K562 (cell line): ENCODE measurements around the gene FEV. TPM values are rescaled to one million over a fixed set of nuclear protein-coding genes. Genes with fewer than 3 reads are reported as not detected.
A peak's percentile ranks its signal among the peaks of the same experiment; 100 is the strongest.

Source experiments
- ATF1 ChIP-seq, 2 experiments: fragments of 450-650 bp in 1 of 2; IDR thresholded peaks; 2 replicates each; pipeline ENCODE4 v1.6.1; 2016; ENCODE audit warnings: missing compliant biosample characterization in 1 of 2, missing genetic modification characterization in 1 of 2
- ATF2 ChIP-seq: sonication (generic); formaldehyde crosslinking; IDR thresholded peaks from 2 replicates; pipeline ENCODE4 v1.8.1; 2022; ENCODE audit warnings: missing genetic modification reagents
- CBFB ChIP-seq: sonication (generic); formaldehyde crosslinking; IDR thresholded peaks from 2 replicates; pipeline ENCODE4 v1.4.0; 2020; ENCODE audit warnings: mild to moderate bottlenecking, missing genetic modification reagents
- CHD1 ChIP-seq: fragments of 200-600 bp; sonication (generic); IDR thresholded peaks from one replicate; pipeline ENCODE4 v1.6.1; 2012; ENCODE audit warnings: mild to moderate bottlenecking, moderate library complexity, low read length, inconsistent platforms
- CTBP1 ChIP-seq: fragments of 450-650 bp; IDR thresholded peaks from 2 replicates; pipeline ENCODE4 v1.6.1; 2016; ENCODE audit warnings: borderline replicate concordance
- CXXC5 ChIP-seq: fragments of 250-450 bp; sonication (Bioruptor Pico); IDR thresholded peaks from 2 replicates; pipeline ENCODE4 v1.8.0; 2022; ENCODE audit warnings: inconsistent platforms, mild to moderate bottlenecking, moderate library complexity
- E2F5 ChIP-seq: sonication (generic); formaldehyde crosslinking; IDR thresholded peaks from 2 replicates; pipeline ENCODE4 v1.8.0; 2022; ENCODE audit warnings: mild to moderate bottlenecking, missing genetic modification reagents
- E2F6 ChIP-seq, 2 experiments: IDR thresholded peaks; 2 replicates each; pipeline ENCODE4 v1.6.1; 2011; ENCODE audit warnings: borderline replicate concordance in 1 of 2, control low read depth in 1 of 2, low read depth in 1 of 2, low read length in 1 of 2, mild to moderate bottlenecking in 1 of 2, mixed read lengths in 1 of 2, moderate library complexity in 1 of 2; ENCODE audit not compliant: insufficient read depth in 1 of 2, insufficient read length in 1 of 2, poor library complexity in 1 of 2, severe bottlenecking in 1 of 2; ENCODE audit errors: extremely low read depth in 1 of 2
- FOXM1 ChIP-seq, 2 experiments: fragments of 450-650 bp in 1 of 2; sonication (generic) in 1 of 2; formaldehyde crosslinking in 1 of 2; IDR thresholded peaks; 2 replicates each; pipeline versions ENCODE4 v1.6.1 to v1.9.0; 2017 to 2022; ENCODE audit warnings: low read depth in 2 of 2, mild to moderate bottlenecking in 2 of 2, missing genetic modification reagents in 1 of 2, moderate library complexity in 1 of 2
- HES1 ChIP-seq: fragments of 450-650 bp; IDR thresholded peaks from 2 replicates; pipeline ENCODE4 v1.6.1; 2016; ENCODE audit warnings: low read depth, mild to moderate bottlenecking, moderate library complexity
- MAZ ChIP-seq, 2 experiments: fragments of 450-650 bp in 1 of 2; sonication (generic) in 1 of 2; formaldehyde crosslinking; IDR thresholded peaks in 1 of 2; conservative IDR thresholded peaks in 1 of 2; 2 replicates each; pipeline versions ENCODE4 v1.4.0 to v1.5.0; 2020; ENCODE audit warnings: mild to moderate bottlenecking in 1 of 2, missing genetic modification reagents in 1 of 2
- MBD2 ChIP-seq: sonication (generic); IDR thresholded peaks from 2 replicates; pipeline ENCODE4 v1.6.1; 2016; ENCODE audit warnings: low read depth, borderline replicate concordance
- RBM15 ChIP-seq: fragments of 200-400 bp; formaldehyde crosslinking; IDR thresholded peaks from 2 replicates; pipeline ENCODE4 v1.6.1; 2018; ENCODE audit warnings: mild to moderate bottlenecking, low read length, moderate library complexity; ENCODE audit not compliant: insufficient read depth
- SETDB1 ChIP-seq: IDR thresholded peaks from one replicate; pipeline ENCODE4 v1.6.1; 2012; ENCODE audit warnings: low read length, control low read depth, inconsistent platforms
- ZHX1 ChIP-seq: fragments of 150-350 bp; conservative IDR thresholded peaks from 2 replicates; pipeline ENCODE4 v1.6.1; 2014; ENCODE audit warnings: low read length
- ZNF165 ChIP-seq: fragments of 250-450 bp; sonication (Bioruptor Pico); IDR thresholded peaks from 2 replicates; pipeline ENCODE4 v1.4.0; 2020; ENCODE audit warnings: borderline replicate concordance
- ZNF263 ChIP-seq: sonication (generic); formaldehyde crosslinking; IDR thresholded peaks from 2 replicates; pipeline ENCODE4 v1.8.0; 2022; ENCODE audit warnings: mild to moderate bottlenecking, missing genetic modification reagents, borderline replicate concordance
- ZNF431 ChIP-seq: sonication (generic); formaldehyde crosslinking; IDR thresholded peaks from 2 replicates; pipeline ENCODE4 v1.8.0; 2022; ENCODE audit warnings: mild to moderate bottlenecking, missing genetic modification reagents
- ZNF77 ChIP-seq: fragments of 250-450 bp; sonication (Bioruptor Pico); IDR thresholded peaks from 2 replicates; pipeline ENCODE4 v1.5.0; 2020
- polyA plus RNA-seq, 8 experiments: library from polyadenylated mRNA; depleted of rRNA in 4 of 8; stranded (reverse) in 5 of 8; unstranded in 3 of 8; fragments of >200 nt; fragmentation: Nextera tagmentation in 2 of 8; fragmentation: Illumina TruSeq in 1 of 8; extraction: Ambion mirVana in 2 of 8; extraction: Trizol in 1 of 8; gene quantifications; 2 replicates each; pipeline versions ENCODE4 v1.2.1 to v1.2.3, GENCODE V29; 2011 to 2014; ENCODE audit warnings: inconsistent platforms in 1 of 8, missing spikeins in 1 of 8
- total RNA-seq, 7 experiments: library from RNA; depleted of rRNA in 6 of 7; stranded (reverse); fragments of >200 nt in 6 of 7; fragmentation: Illumina TruSeq in 2 of 7; extraction: Trizol in 2 of 7; gene quantifications; 2 replicates each; pipeline versions ENCODE4 v1.2.1 to v1.2.3, GENCODE V29; 2011 to 2021; ENCODE audit warnings: low replicate concordance in 1 of 7

FEV gene
- total and polyA plus RNA-seq, 9 of the 15 experiments (the other 6 are each of a cell fraction or from before 2014, with no cell fraction given): 0.08 to 1.6 (median 0.62) TPM; not detected in 1

GRCh38 chr2:218985325-218986091 lies 524 bp upstream of the FEV start (continued):
- peak in 1 of 2 experiments; percentile 42 for TF ChIP-seq E2F6 (IDR thresholded peaks at IDR 0.05; ENCODE audit: borderline replicate concordance in 1 of 2, extremely low read depth in 1 of 2, insufficient read depth in 1 of 2, insufficient read length in 1 of 2, low read depth in 1 of 2, low read length in 1 of 2, poor library complexity in 1 of 2, severe bottlenecking in 1 of 2)
- TF ChIP-seq CTBP1: peak; percentile 48; the same call in 1 of the 2 replicates
- TF ChIP-seq FOXM1 (IDR thresholded peaks at IDR 0.05; ENCODE audit: low read depth): peak; percentile 32; the same call in 1 of the 2 replicates
- no peak for TF ChIP-seq FOXM1 (CRISPR knock-in tag; IDR thresholded peaks at IDR 0.05; ENCODE audit: low read depth)
- TF ChIP-seq ZNF431: 0 out of 2 replicates have a peak, but pooled peaks have one; percentile 28
- TF ChIP-seq RBM15: no peak
- TF ChIP-seq ZNF263 (CRISPR knock-in tag): peak; percentile 85
- TF ChIP-seq MAZ (CRISPR knock-in tag; conservative IDR thresholded peaks at IDR 0.05 in 1 of 2, IDR thresholded peaks at IDR 0.05 in 1 of 2): peak in 1 of 2 experiments; percentile 47; a peak in 1 of 4 replicates
- no peak for TF ChIP-seq E2F5 (CRISPR knock-in tag)
- TF ChIP-seq CBFB (CRISPR knock-in tag): no peak
- TF ChIP-seq ATF1 (CRISPR knock-in tag; IDR thresholded peaks at IDR 0.05): no peak
- peak; percentile 30; the same call in 1 of the 2 replicates for TF ChIP-seq ATF1 (tag; IDR thresholded peaks at IDR 0.05)
- TF ChIP-seq ZNF77 (CRISPR knock-in tag): no peak
- TF ChIP-seq CHD1: no peak
- TF ChIP-seq ZHX1: no peak
- no peak for TF ChIP-seq SETDB1
- TF ChIP-seq MBD2: no peak
- TF ChIP-seq CXXC5 (CRISPR knock-in tag): peak; percentile 28; the same call in 1 of the 2 replicates
- TF ChIP-seq ATF2 (CRISPR knock-in tag): no peak
- peak; percentile 47; the same call in 1 of the 2 replicates for TF ChIP-seq ZNF165 (CRISPR knock-in tag)
- TF ChIP-seq HES1: 0 out of 2 replicates have a peak, but pooled peaks have one; percentile 26
